Fibroblast of gingiva (primary cell): ENCODE measurements around the gene MPZ.
"Not testable (repeated sequence)": the region's sequence is repeated elsewhere in the genome, so short reads cannot be mapped to it uniquely, and the experiment has no call there.

Source experiments
- DNase-seq: peaks from one replicate; pipeline ENCODE4 v3.0.0-alpha.2; 2011; ENCODE audit warnings: low read depth

Gene MPZ

GRCh38 chr1:161255955-161256520, 53.7 kb downstream of the MPZ start:
- not testable (repeated sequence) for DNase-seq

GRCh38 chr1:161255302-161255701, 54.5 kb downstream of the MPZ start:
- DNase-seq: not testable (repeated sequence)
